SK-N-MC (cell line): ENCODE measurements around the gene MAML2.

ENCODE experiments used
- EZH2 ChIP-seq: fragments of 200-600 bp; sonication (generic); IDR thresholded peaks from one replicate; pipeline ENCODE4 v1.6.1; 2017; ENCODE audit warnings: antibody characterized with exemption
- POLR2AphosphoS5 ChIP-seq: IDR thresholded peaks from 2 replicates; pipeline ENCODE4 v1.6.1; 2012; ENCODE audit warnings: mild to moderate bottlenecking, low read depth, low read length, borderline replicate concordance

- TF ChIP-seq POLR2AphosphoS5 (no peak), EZH2 (no peak)
These were observed 316.0 kb downstream of the MAML2 start for GRCh38 chr11:96027021-96027420.
